IMR-90 (cell line): ENCODE results near the gene RASGRF2. TPM values are rescaled to one million over a fixed set of nuclear protein-coding genes. Genes with fewer than 3 reads are reported as not detected.
A peak's percentile ranks its signal among the peaks of the same experiment; 100 is the strongest.

ENCODE experiments used
- ATAC-seq: fragments of 200-7000 bp; cut with Tn5 transposase; 2 replicates; pipeline ENCODE4 v1.9.1; 2020; ENCODE audit warnings: low read depth, mild to moderate bottlenecking, moderate library complexity
- BruUV-seq: library from RNA; stranded (reverse); fragments of 400-500 nt; replicated peaks from 2 replicates; lab custom pipeline; 2021; lab: Mats Ljungman, UMichigan
- CTCF ChIA-PET: fragments of 300-600 bp; formaldehyde crosslinking; extraction: SDS; loops from one replicate; lab custom pipeline; 2021; ENCODE audit warnings: antibody characterized with exemption; lab: Yijun Ruan, JAX
- POLR2A ChIA-PET: fragments of 300-600 bp; sonication (Branson Sonifier 250); formaldehyde crosslinking; loops from one replicate; lab custom pipeline; 2022; ENCODE audit warnings: antibody characterized with exemption; ENCODE audit not compliant: unreplicated experiment; lab: Charles Lee
- DNase-seq: peaks from one replicate; pipeline ENCODE4 v3.0.0; 2013
- H2AFZ ChIP-seq: replicated peaks from 2 replicates; pipeline ENCODE3; 2013; ENCODE audit warnings: low read length, mild to moderate bottlenecking; ENCODE audit not compliant: poor library complexity
- H2AK5ac ChIP-seq: 2 replicates; pipeline ENCODE4 v1.6.1; 2013; ENCODE audit warnings: low read depth, low read length, inconsistent platforms
- H2AK9ac ChIP-seq: replicated peaks from 2 replicates; pipeline ENCODE3; 2013; ENCODE audit warnings: mild to moderate bottlenecking, low read depth, low read length, moderate library complexity; ENCODE audit not compliant: poor library complexity
- H2BK120ac ChIP-seq: 2 replicates; pipeline ENCODE4 v1.6.1; 2013; ENCODE audit warnings: low read depth, low read length, inconsistent platforms
- H2BK15ac ChIP-seq: 3 replicates; pipeline ENCODE4 v1.6.1; 2013; ENCODE audit warnings: low read depth, low read length, inconsistent platforms
- H2BK20ac ChIP-seq: 2 replicates; pipeline ENCODE4 v1.6.1; 2013; ENCODE audit warnings: low read depth, mild to moderate bottlenecking, inconsistent platforms, low read length, moderate library complexity
- H2BK5ac ChIP-seq: 2 replicates; pipeline ENCODE4 v1.6.1; 2013; ENCODE audit warnings: mild to moderate bottlenecking, low read depth, low read length, inconsistent platforms; ENCODE audit not compliant: poor library complexity, severe bottlenecking
- H3K14ac ChIP-seq: replicated peaks from 2 replicates; pipeline ENCODE4 v1.6.1; 2013; ENCODE audit warnings: low read depth, low read length, inconsistent platforms
- H3K18ac ChIP-seq: 2 replicates; pipeline ENCODE4 v1.6.1; 2013; ENCODE audit warnings: low read depth, low read length, control low read depth
- H3K23ac ChIP-seq: 2 replicates; pipeline ENCODE4 v1.6.1; 2013; ENCODE audit warnings: low read depth, low read length, inconsistent platforms
- H3K27ac ChIP-seq: 2 replicates; pipeline ENCODE4 v1.5.1; 2013; ENCODE audit warnings: mild to moderate bottlenecking, control low read depth, low read length; ENCODE audit not compliant: insufficient read depth
- H3K27me3 ChIP-seq: 2 replicates; pipeline ENCODE4 v1.6.1; 2013; ENCODE audit warnings: low read length; ENCODE audit not compliant: control insufficient read depth, insufficient read depth
- H3K36me3 ChIP-seq: 2 replicates; pipeline ENCODE4 v1.6.1; 2013; ENCODE audit warnings: low read length, mixed read lengths; ENCODE audit not compliant: control insufficient read depth, insufficient read depth
- H3K4ac ChIP-seq: 2 replicates; pipeline ENCODE4 v1.6.1; 2013; ENCODE audit warnings: low read depth, low read length, inconsistent platforms
- H3K4me1 ChIP-seq: 2 replicates; pipeline ENCODE4 v1.6.1; 2013; ENCODE audit warnings: low read length, mixed read lengths; ENCODE audit not compliant: control insufficient read depth, insufficient read depth
- H3K4me2 ChIP-seq: 2 replicates; pipeline ENCODE4 v1.6.1; 2013; ENCODE audit warnings: low read depth, mild to moderate bottlenecking, control low read depth, low read length, moderate library complexity
- H3K4me3 ChIP-seq: 2 replicates; pipeline ENCODE4 v1.5.1; 2013; ENCODE audit warnings: low read depth, mild to moderate bottlenecking, control low read depth, low read length, moderate library complexity; ENCODE audit not compliant: insufficient read depth
- H3K56ac ChIP-seq: 2 replicates; pipeline ENCODE4 v1.6.1; 2013; ENCODE audit warnings: low read length, inconsistent platforms; ENCODE audit not compliant: insufficient read depth; ENCODE audit errors: extremely low read depth
- H3K79me1 ChIP-seq, 2 experiments: 2 replicates each; pipeline ENCODE4 v1.6.1; 2013; ENCODE audit warnings: low read length in 2 of 2, inconsistent platforms in 1 of 2, low read depth in 1 of 2
- H3K9ac ChIP-seq: 2 replicates; pipeline ENCODE4 v1.6.1; 2013; ENCODE audit warnings: low read depth, low read length, control low read depth
- H3K9me1 ChIP-seq: 2 replicates; pipeline ENCODE4 v1.6.1; 2013; ENCODE audit warnings: low read length, inconsistent platforms; ENCODE audit not compliant: insufficient read depth
- H3K9me3 ChIP-seq: 2 replicates; pipeline ENCODE4 v1.6.1; 2013; ENCODE audit warnings: low read length; ENCODE audit not compliant: control insufficient read depth, insufficient read depth
- H4K20me1 ChIP-seq: 2 replicates; pipeline ENCODE4 v1.6.1; 2013; ENCODE audit warnings: low read length, inconsistent platforms; ENCODE audit not compliant: insufficient read depth
- H4K5ac ChIP-seq: 2 replicates; pipeline ENCODE4 v1.6.1; 2013; ENCODE audit warnings: mild to moderate bottlenecking, low read depth, low read length, control low read depth
- H4K8ac ChIP-seq, 2 experiments: 2 replicates each; pipeline ENCODE4 v1.6.1; 2013; ENCODE audit warnings: low read depth in 2 of 2, low read length in 2 of 2, control low read depth in 1 of 2, inconsistent platforms in 1 of 2
- H4K91ac ChIP-seq: 2 replicates; pipeline ENCODE4 v1.6.1; 2013; ENCODE audit warnings: low read depth, low read length, inconsistent platforms; ENCODE audit not compliant: insufficient read depth
- MAFK ChIP-seq: IDR thresholded peaks from 2 replicates; pipeline ENCODE4 v1.6.1; 2012; ENCODE audit warnings: low read depth, low read length, improper control_type of control experiment
- dilution Hi-C: fragments of 300-500 bp; cut with HindIII; formaldehyde crosslinking; loops from one replicate; pipeline ENCODE4 v1.14.3; 2018; ENCODE audit warnings: low sequenced_read_pairs; ENCODE audit not compliant: unreplicated experiment
- in situ Hi-C: fragments of 300-500 bp; cut with MboI; formaldehyde crosslinking; loops from 3 replicates; pipeline ENCODE4 v1.14.3; 2019; ENCODE audit warnings: low sequenced_read_pairs, inconsistent platforms, mixed read lengths
- intact Hi-C: fragments of 100-400 bp; cut with micrococcal nuclease; formaldehyde crosslinking; loops from 2 replicates; pipeline ENCODE4 v1.10.0; 2022
- polyA plus RNA-seq, 3 experiments: library from polyadenylated mRNA; depleted of rRNA; stranded (reverse); fragments of >200 nt; gene quantifications; 2 replicates each; pipeline ENCODE4 v1.2.3, GENCODE V29; 2012; ENCODE audit warnings: low replicate concordance in 1 of 3
- total RNA-seq: library from RNA; depleted of rRNA; stranded (reverse); fragments of >200 nt; gene quantifications from 2 replicates; pipeline ENCODE4 v1.2.3, GENCODE V29; 2012
- TF ChIP-seq, protein P1 (sequence below): fragments of 150-350 bp; IDR thresholded peaks from 2 replicates; pipeline ENCODE4 v1.6.1; 2017; ENCODE audit warnings: mild to moderate bottlenecking, antibody characterized with exemption, low read length, low read depth

Gene RASGRF2
- total and polyA plus RNA-seq, 2 of the 4 experiments (the other 2 are of a cell fraction): 2.9 to 5.0 TPM

DNA sequence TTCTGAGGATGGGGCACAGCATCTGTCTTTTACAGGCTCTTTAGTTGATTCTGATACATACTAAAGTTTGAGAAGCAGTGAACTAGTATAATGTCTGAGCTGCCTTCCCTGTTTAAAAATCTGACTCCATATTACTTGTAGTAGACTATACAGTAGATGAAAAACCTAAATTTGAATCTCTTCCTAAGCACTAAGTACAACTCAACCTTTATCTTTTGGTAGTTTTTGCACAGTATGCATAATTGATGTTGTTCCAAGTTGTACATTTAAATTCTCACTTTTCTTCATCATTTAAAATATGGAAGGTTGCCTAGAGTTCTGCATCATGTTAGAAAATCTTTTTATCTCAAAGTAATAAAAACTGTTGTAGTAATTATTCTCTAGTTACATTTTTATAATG lies 174.4 kb downstream of the RASGRF2 start:
- DNase-seq: no peak
- Histone ChIP-seq H3K9me1 (peaks cover 7% of the 10 kb centered on the region; the same call in 1 of the 2 replicates), H3K23ac (no peak overlapping the region), H3K27ac (no peak overlapping the region), H4K8ac (no peak overlapping the region), H3K36me3 (peaks cover 5% of the 10 kb centered on the region), H2AFZ (no peak overlapping the region), H2BK5ac (no peak overlapping the region), H2BK15ac (no peak overlapping the region), H3K14ac (no peak overlapping the region), H3K18ac (no peak overlapping the region), H3K9me3 (no peaks in the 10 kb centered on the region), H3K79me1 (0 out of 4 replicates have a peak, but pooled peaks cover 0 to 4% of the 10 kb centered on the region in 2 experiments), H3K56ac (no peak overlapping the region), H2AK5ac (no peak overlapping the region), H4K91ac (no peak overlapping the region), H4K5ac (no peak overlapping the region), H3K4me2 (no peak overlapping the region), H3K4me1 (no peaks in the 10 kb centered on the region), H3K9ac (no peak overlapping the region), H3K27me3 (no peaks in the 10 kb centered on the region), H4K20me1 (no peaks in the 10 kb centered on the region), H2BK20ac (no peak overlapping the region), H2AK9ac (no peak overlapping the region), H2BK120ac (no peak overlapping the region), H3K4me3 (no peak overlapping the region), H3K4ac (no peak overlapping the region)
- ChIA-PET CTCF (interaction anchor here (1.3 kb wide), 1 partner anchor 11 kb away, joined by 5 read pairs; no protein-coding TSS in a partner anchor), POLR2A (no interaction called here)
- dilution Hi-C loops (no loop called here), in situ Hi-C loops (no loop called here), intact Hi-C loops (no loop called here)
- ATAC-seq: no peak
- 0 out of 2 replicates have a peak, but pooled peaks have one; percentile 15 for TF ChIP-seq MAFK
- TF ChIP-seq, protein P1, sequence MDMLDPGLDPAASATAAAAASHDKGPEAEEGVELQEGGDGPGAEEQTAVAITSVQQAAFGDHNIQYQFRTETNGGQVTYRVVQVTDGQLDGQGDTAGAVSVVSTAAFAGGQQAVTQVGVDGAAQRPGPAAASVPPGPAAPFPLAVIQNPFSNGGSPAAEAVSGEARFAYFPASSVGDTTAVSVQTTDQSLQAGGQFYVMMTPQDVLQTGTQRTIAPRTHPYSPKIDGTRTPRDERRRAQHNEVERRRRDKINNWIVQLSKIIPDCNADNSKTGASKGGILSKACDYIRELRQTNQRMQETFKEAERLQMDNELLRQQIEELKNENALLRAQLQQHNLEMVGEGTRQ: no peak
- BruUV-seq: no TSS peak
